K562 (cell line): Measurements from ENCODE around the gene DYNLT2B. TPM values are rescaled to one million over a fixed set of nuclear protein-coding genes. Genes with fewer than 3 reads are reported as not detected.

Source experiments
- C11orf30 ChIP-seq: fragments of 450-650 bp; IDR thresholded peaks from 2 replicates; pipeline ENCODE4 v1.6.1; 2016; ENCODE audit warnings: low read depth, mild to moderate bottlenecking
- CBX1 ChIP-seq: sonication (generic); IDR thresholded peaks from 2 replicates; pipeline ENCODE4 v1.6.1; 2016; ENCODE audit warnings: antibody characterized with exemption, low read depth, mild to moderate bottlenecking
- DACH1 ChIP-seq: fragments of 450-650 bp; IDR thresholded peaks from 2 replicates; pipeline ENCODE4 v1.6.1; 2018; ENCODE audit not compliant: partially characterized antibody
- FOXA3 ChIP-seq, 2 experiments: fragments of 450-650 bp in 1 of 2; sonication (generic) in 1 of 2; formaldehyde crosslinking; IDR thresholded peaks in 1 of 2; conservative IDR thresholded peaks in 1 of 2; 2 replicates each; pipeline versions ENCODE4 v1.4.0 to v1.8.0; 2020 to 2022; ENCODE audit warnings: mild to moderate bottlenecking in 2 of 2, missing genetic modification reagents in 1 of 2
- FOXK1 ChIP-seq: sonication (generic); formaldehyde crosslinking; IDR thresholded peaks from 2 replicates; pipeline ENCODE4 v1.8.0; 2022; ENCODE audit warnings: missing genetic modification reagents, mild to moderate bottlenecking, borderline replicate concordance
- L3MBTL2 ChIP-seq: fragments of 450-650 bp; IDR thresholded peaks from 2 replicates; pipeline ENCODE4 v1.6.1; 2016; ENCODE audit warnings: mild to moderate bottlenecking, moderate library complexity
- NEUROD1 ChIP-seq: fragments of 150-350 bp; IDR thresholded peaks from 2 replicates; pipeline ENCODE4 v1.6.1; 2014; ENCODE audit warnings: borderline replicate concordance, low read length, low read depth; ENCODE audit not compliant: partially characterized antibody
- NFIC ChIP-seq: fragments of 450-650 bp; IDR thresholded peaks from 2 replicates; pipeline ENCODE4 v1.6.1; 2017; ENCODE audit warnings: mild to moderate bottlenecking, inconsistent platforms
- NFRKB ChIP-seq: fragments of 450-650 bp; IDR thresholded peaks from 2 replicates; pipeline ENCODE4 v1.6.1; 2016; ENCODE audit warnings: low read depth
- SMARCA4 ChIP-seq: fragments of 450-650 bp; IDR thresholded peaks from 2 replicates; pipeline ENCODE4 v1.6.1; 2016
- SMARCA5 ChIP-seq: fragments of 450-650 bp; IDR thresholded peaks from 2 replicates; pipeline ENCODE4 v1.6.1; 2016
- SRSF3 ChIP-seq: fragments of 200-400 bp; formaldehyde crosslinking; IDR thresholded peaks from 2 replicates; pipeline ENCODE4 v1.6.1; 2016; ENCODE audit warnings: mild to moderate bottlenecking, low read length, moderate library complexity; ENCODE audit not compliant: insufficient read depth
- TAF9B ChIP-seq: fragments of 450-650 bp; IDR thresholded peaks from 2 replicates; pipeline ENCODE4 v1.6.1; 2018; ENCODE audit warnings: mild to moderate bottlenecking; ENCODE audit not compliant: partially characterized antibody
- TEAD2 ChIP-seq: fragments of 450-650 bp; IDR thresholded peaks from 2 replicates; pipeline ENCODE4 v1.6.1; 2016; ENCODE audit warnings: missing genetic modification characterization, control low read depth, missing compliant biosample characterization
- ZHX1 ChIP-seq: fragments of 150-350 bp; conservative IDR thresholded peaks from 2 replicates; pipeline ENCODE4 v1.6.1; 2014; ENCODE audit warnings: low read length
- ZNF24 ChIP-seq: fragments of 450-650 bp; IDR thresholded peaks from 2 replicates; pipeline ENCODE4 v1.6.1; 2016
- polyA plus RNA-seq, 8 experiments: library from polyadenylated mRNA; depleted of rRNA in 4 of 8; stranded (reverse) in 5 of 8; unstranded in 3 of 8; fragments of >200 nt; fragmentation: Nextera tagmentation in 2 of 8; fragmentation: Illumina TruSeq in 1 of 8; extraction: Ambion mirVana in 2 of 8; extraction: Trizol in 1 of 8; gene quantifications; 2 replicates each; pipeline versions ENCODE4 v1.2.1 to v1.2.3, GENCODE V29; 2011 to 2014; ENCODE audit warnings: inconsistent platforms in 1 of 8, missing spikeins in 1 of 8
- total RNA-seq, 7 experiments: library from RNA; depleted of rRNA in 6 of 7; stranded (reverse); fragments of >200 nt in 6 of 7; fragmentation: Illumina TruSeq in 2 of 7; extraction: Trizol in 2 of 7; gene quantifications; 2 replicates each; pipeline versions ENCODE4 v1.2.1 to v1.2.3, GENCODE V29; 2011 to 2021; ENCODE audit warnings: low replicate concordance in 1 of 7

DYNLT2B gene
- total and polyA plus RNA-seq, 9 of the 15 experiments (the other 6 are each of a cell fraction or from before 2014, with no cell fraction given): 6.5 to 19.9 (median 8.7) TPM

DNA sequence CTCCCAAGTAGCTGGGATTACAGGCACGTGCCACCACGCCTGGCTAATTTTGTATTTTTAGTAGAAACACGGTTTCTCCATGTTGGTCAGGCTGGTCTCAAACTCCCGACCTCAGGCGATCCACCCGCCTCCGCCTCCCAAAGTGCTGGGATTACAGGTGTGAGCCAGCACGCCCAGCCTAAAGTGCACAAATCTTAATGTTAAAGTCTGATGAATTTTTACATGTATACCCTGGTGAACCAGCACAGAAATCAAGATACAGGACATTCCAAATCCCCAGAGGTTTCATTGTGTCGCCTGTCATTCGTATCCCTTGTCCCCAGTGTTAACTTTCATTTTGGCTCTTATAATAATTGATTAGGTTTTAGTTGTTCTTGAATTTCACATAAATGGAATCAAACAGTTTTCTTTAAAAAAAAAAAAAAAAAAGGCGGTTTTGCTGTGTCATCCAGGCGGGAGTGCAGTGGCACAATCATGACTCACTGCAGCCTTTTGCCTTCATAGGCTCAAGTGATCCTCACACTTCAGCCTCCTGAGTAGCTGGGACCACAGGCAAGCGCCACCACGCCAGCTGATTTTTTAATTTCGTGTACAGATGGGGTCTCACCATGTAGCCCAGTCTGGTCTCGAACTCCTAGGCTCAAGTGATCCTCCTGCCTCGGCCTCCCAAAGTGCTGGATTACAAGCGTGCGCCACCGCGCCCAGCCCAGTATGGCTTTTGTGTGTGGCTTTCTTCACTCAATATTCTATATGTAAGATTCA lies 21.6 kb upstream of the DYNLT2B start (continued):
- TF ChIP-seq NFIC: 0 out of 2 replicates have a peak, but pooled peaks have one; percentile 24
- TF ChIP-seq FOXK1 (CRISPR knock-in tag): no peak
- TF ChIP-seq FOXA3 (CRISPR knock-in tag; conservative IDR thresholded peaks at IDR 0.05 in 1 of 2, IDR thresholded peaks at IDR 0.05 in 1 of 2): 0 out of 4 replicates have a peak, but pooled peaks of 1 of the 2 experiments have one; percentile 40
- no peak; the same call in 1 of the 2 replicates for TF ChIP-seq TEAD2 (tag)
- peak; percentile 65 for TF ChIP-seq TAF9B
- peak; percentile 60 for TF ChIP-seq DACH1
- no peak for TF ChIP-seq SRSF3
- 0 out of 2 replicates have a peak, but pooled peaks have one; percentile 40 for TF ChIP-seq ZHX1
- peak; percentile 73; the same call in 1 of the 2 replicates for TF ChIP-seq L3MBTL2
- TF ChIP-seq C11orf30: peak; percentile 94
- 0 out of 2 replicates have a peak, but pooled peaks have one; percentile 61 for TF ChIP-seq SMARCA5
- TF ChIP-seq NEUROD1: peak; percentile 51
- TF ChIP-seq ZNF24: peak; percentile 52; the same call in 1 of the 2 replicates
- TF ChIP-seq NFRKB: peak; percentile 65; the same call in 1 of the 2 replicates
- peak; percentile 82 for TF ChIP-seq SMARCA4
- TF ChIP-seq CBX1: peak; percentile 59; the same call in 1 of the 2 replicates
